GM12873 (cell line): ENCODE data around the gene ZNF736.

Experiments
- CTCF ChIP-seq: IDR thresholded peaks from 2 replicates; pipeline ENCODE4 v1.5.1; 2012; ENCODE audit warnings: low read depth, mild to moderate bottlenecking, moderate library complexity, low read length, control low read depth; ENCODE audit not compliant: insufficient read depth; ENCODE audit errors: missing control alignments

Gene ZNF736

DNA sequence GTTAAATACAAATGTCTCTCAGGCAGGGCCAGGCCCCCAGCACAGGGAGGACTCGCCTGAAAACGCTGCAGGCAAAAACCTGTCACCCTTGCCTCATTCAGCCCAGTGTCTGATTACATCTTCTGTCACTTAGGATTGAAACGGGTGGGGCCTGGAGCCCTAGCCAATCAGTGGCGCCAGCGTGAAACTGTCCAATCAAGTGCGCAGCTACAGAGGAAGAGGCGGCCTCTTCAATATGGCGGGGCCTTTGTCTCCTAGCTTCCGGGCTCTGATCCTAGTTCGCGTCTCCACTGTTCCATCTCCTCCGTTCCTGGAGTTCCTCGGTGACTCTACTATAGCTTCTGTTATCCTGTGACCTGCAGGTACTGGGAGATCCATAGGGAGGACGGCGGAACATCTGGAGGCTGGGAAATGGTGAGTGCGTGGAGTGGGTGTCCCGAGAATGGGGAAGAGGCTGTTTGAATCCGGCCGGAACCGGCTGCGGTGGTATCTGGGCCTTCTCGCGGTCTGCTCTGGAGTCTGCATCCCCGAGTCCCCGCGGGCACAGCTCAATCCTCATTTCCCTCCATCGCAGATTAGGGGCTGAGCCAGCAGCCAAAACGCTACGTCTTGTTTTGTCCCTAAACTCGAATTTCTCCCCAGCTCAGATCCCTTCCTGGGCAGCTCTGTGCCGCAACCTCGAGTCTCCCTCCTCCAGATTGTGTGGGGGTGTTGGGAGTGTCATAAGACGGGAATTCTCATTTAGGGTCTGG is at the start of gene ZNF736:
TSS of gene ZNF736 (plus strand) at position 222 of the 752 bp plus-strand sequence. CDS start at position 412, 190 bp downstream.
- TF ChIP-seq CTCF = no peak

GRCh38 chr7:64266341-64266919 is 47.3 kb upstream of the ZNF736 start:
- no peak for TF ChIP-seq CTCF

GRCh38 chr7:64277630-64278029 is 36.1 kb upstream of the ZNF736 start:
- TF ChIP-seq CTCF = no peak

DNA sequence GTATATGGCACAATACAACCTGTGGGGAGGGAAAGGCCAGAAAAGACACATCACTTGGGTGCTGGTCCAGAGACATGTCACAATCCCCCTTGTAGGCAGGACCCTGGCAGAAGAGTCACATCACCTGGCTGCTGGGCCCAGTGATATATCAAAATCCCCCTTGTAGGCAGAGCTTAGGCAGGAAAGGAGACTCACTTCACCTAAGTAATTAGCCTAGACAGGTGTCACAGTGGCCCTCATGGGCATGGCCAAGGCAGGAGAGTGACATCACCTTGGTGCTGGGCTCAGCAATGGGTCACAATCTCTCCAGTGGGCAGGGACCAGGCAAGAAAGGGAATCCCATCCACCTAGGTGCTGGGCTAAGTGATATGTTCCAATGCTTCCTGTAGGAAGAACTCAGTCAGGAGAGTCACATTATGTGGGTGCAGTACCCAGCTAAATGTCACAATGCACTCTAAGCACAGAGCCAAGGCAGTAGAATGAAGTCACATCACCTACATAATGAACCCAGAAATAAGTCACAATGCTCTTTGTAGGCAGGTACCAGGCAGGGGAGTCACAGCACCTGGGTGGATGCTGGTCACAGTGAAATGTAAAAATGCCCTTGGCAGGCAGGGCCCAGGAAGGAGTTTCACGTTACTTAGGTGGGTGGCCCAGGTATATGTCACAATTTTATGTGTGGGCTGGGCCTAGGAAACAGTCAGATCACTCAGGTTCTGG is 18.9 kb upstream of the ZNF736 start:
- no peak for TF ChIP-seq CTCF

DNA sequence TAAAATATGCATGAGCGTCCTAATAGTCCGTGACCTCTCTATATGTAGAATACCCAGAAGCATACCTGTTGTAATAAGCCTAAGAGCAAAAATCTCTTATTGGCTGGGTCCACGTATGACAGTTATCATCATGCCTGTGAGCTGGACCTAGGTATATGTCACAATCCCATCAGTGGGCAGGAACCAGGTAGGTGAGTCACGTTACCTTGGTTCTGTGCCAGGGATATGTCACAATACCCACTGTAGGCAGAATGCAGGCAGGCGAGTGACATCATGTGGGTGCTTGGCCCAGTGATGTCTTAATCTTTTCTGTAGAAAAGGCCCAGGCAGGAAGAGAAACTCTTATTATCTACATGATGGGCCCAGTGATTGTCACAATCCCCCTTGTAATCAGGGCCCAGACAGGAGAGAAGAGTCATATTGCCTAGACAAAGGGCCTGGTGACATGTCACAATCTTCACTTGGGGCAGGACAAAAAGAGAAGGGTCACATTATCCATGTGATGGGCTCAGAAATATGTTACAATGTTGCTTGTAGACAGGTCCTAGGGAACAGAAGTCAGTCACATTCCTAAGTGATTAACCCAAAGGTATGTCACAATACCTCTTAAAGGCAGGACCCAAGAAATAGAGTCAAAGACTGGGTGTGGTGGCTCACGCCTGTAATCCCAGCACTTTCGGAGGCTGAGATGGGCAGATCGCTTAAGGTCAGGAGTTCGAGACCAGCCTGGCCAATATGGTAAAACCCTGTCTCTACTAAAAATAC is 12.9 kb upstream of the ZNF736 start:
- TF ChIP-seq CTCF = no peak

GRCh38 chr7:64307254-64308015 is 6.3 kb upstream of the ZNF736 start:
- peak; percentile 24 for TF ChIP-seq CTCF
